Activated CD4-positive, alpha-beta T cell treated with anti-CD3 and anti-CD28 coated beads, Interleukin-2, Interleukin-6, amounts not matched to agents 100 ng/mL and 50 ng/mL, durations not matched to agents 16 hours and 8 hours (primary cell): ENCODE data around the gene QRICH1.

Experiments used
- DNase-seq: peaks from one replicate; pipeline ENCODE4 v3.0.0-alpha.2; 2020

Gene QRICH1

GRCh38 chr3:49112262-49112661, 18.4 kb upstream of the QRICH1 start:
- DNase-seq = no peak

- no peak for DNase-seq
Observed at GRCh38 chr3:49111347-49111746, 17.5 kb upstream of the QRICH1 start.

- no peak for DNase-seq
Observed at GRCh38 chr3:49110780-49111179, 16.9 kb upstream of the QRICH1 start.

GRCh38 chr3:49108346-49108745, 14.5 kb upstream of the QRICH1 start:
- DNase-seq = no peak

GRCh38 chr3:49104427-49105291, 10.8 kb upstream of the QRICH1 start, which contains the start of gene QARS1:
Gene QARS1 (minus strand): TSS chr3:49104757. CDS start chr3:49104733, 24 bp downstream.
- peak; percentile 94 for DNase-seq

- no peak for DNase-seq
Observed at GRCh38 chr3:49104052-49104426, 10.2 kb upstream of the QRICH1 start.

GRCh38 chr3:49100046-49100615, 6.3 kb upstream of the QRICH1 start:
- DNase-seq = no peak

- no peak for DNase-seq
Observed at GRCh38 chr3:49098910-49099630, 5.2 kb upstream of the QRICH1 start.

GRCh38 chr3:49098429-49098828, 4.6 kb upstream of the QRICH1 start:
- DNase-seq = no peak

GRCh38 chr3:49092938-49093852, 676 bp downstream of the QRICH1 start:
- peak; percentile 90 for DNase-seq

- no peak for DNase-seq
Observed at GRCh38 chr3:49081429-49081828, 12.4 kb downstream of the QRICH1 start.

- no peak for DNase-seq
Observed at GRCh38 chr3:49079270-49079669, 14.6 kb downstream of the QRICH1 start.

- no peak for DNase-seq
Observed at GRCh38 chr3:49076646-49077045, 17.2 kb downstream of the QRICH1 start.

GRCh38 chr3:49076116-49076515, 17.8 kb downstream of the QRICH1 start:
- DNase-seq = no peak

GRCh38 chr3:49058011-49058410, 35.9 kb downstream of the QRICH1 start:
- DNase-seq = no peak

GRCh38 chr3:49057268-49057667, 36.6 kb downstream of the QRICH1 start:
- DNase-seq = no peak

GRCh38 chr3:49054344-49054862, 39.5 kb downstream of the QRICH1 start:
- DNase-seq = no peak

- no peak for DNase-seq
Observed at GRCh38 chr3:49053543-49053942, 40.3 kb downstream of the QRICH1 start.

- no peak for DNase-seq
Observed at GRCh38 chr3:49035281-49035680, 58.6 kb downstream of the QRICH1 start.

GRCh38 chr3:49034650-49035049, 59.2 kb downstream of the QRICH1 start:
- DNase-seq = no peak

- DNase-seq = no peak
Observed at GRCh38 chr3:49032646-49033304, 61.1 kb downstream of the QRICH1 start.

GRCh38 chr3:49030321-49030720, 63.5 kb downstream of the QRICH1 start:
- DNase-seq = no peak
